ENCODE measurements around the gene PRPS1.

PRPS1 gene

DNA sequence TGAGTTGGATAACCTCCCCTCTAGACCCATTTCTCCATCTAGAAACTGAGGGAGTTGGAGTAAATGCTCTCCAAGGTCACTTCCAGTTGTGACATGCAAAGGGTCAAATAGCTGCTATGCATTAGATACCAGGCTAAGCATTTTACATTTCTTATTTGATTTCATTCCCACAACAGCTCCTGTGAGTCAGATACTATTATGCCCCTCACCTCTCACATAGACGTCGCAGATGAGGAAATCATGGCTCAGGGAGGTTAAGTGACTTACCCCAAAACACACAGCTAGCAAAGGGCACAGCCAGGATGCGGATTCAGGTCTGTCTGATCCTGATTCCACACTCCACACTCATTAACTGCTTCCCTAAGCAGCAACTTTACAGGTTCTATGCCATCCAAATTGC, 57.7 kb downstream of the PRPS1 start:
- peak overlapping the region; percentile 16 to 86 for H3K27ac ChIP-seq

DNA sequence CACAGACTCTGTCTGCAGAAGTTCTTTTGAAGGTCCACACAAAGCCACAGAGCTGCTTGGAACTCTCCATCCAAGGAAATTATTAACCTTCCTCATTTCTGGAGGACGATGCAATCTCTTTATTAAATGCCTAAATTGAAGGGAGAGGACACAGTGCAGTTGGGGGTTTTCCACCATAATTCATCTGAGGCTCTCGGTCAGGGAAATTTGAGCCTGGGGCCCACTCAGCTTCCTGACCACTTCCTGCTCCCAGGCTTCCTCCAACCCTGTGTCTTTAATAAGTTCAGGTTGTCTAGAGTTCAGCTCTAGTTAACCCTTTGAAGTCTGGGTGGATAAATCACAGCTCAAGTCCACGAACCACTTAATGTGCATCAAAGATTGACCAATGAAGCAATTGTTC, 58.5 kb downstream of the PRPS1 start:
- Histone ChIP-seq H3K4me3 (no peak overlapping the region), H3K27ac (peak overlapping the region in 1 of 2 donors; percentile 86)
- DNase-seq (ENCODE audit: low spot score): no peak
- TF ChIP-seq, protein P1, sequence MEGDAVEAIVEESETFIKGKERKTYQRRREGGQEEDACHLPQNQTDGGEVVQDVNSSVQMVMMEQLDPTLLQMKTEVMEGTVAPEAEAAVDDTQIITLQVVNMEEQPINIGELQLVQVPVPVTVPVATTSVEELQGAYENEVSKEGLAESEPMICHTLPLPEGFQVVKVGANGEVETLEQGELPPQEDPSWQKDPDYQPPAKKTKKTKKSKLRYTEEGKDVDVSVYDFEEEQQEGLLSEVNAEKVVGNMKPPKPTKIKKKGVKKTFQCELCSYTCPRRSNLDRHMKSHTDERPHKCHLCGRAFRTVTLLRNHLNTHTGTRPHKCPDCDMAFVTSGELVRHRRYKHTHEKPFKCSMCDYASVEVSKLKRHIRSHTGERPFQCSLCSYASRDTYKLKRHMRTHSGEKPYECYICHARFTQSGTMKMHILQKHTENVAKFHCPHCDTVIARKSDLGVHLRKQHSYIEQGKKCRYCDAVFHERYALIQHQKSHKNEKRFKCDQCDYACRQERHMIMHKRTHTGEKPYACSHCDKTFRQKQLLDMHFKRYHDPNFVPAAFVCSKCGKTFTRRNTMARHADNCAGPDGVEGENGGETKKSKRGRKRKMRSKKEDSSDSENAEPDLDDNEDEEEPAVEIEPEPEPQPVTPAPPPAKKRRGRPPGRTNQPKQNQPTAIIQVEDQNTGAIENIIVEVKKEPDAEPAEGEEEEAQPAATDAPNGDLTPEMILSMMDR (IDR thresholded peaks at IDR 0.05): no peak

More for the DNA sequence above, 57.7 kb downstream of the PRPS1 start:
- H3K4me3 ChIP-seq: no peak overlapping the region
- TF ChIP-seq, protein P1 (IDR thresholded peaks at IDR 0.05): no peak
- no peak for DNase-seq (ENCODE audit: low spot score)

DNA sequence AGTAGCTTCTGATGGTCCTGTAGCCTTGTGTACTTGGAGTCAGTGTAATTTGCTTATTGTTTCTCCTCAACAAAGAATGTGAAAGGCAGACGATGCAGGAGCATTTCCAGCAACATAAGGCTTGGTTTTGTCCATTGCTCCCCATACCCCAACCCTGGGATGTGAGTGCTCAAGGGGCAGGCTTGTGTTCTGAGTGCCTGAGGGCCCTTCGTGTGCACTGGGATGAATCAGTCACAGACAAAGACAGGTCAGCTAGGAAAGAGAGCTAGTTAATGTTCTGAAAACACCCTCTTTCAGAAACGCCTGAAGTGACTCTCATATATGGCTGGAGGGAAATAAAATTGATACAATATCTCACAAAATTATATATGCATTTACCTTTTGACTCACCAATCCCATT, 59.1 kb downstream of the PRPS1 start:
- no peak overlapping the region for H3K27ac ChIP-seq
- TF ChIP-seq, protein P1 (IDR thresholded peaks at IDR 0.05): no peak
- DNase-seq (ENCODE audit: low spot score): no peak

DNA sequence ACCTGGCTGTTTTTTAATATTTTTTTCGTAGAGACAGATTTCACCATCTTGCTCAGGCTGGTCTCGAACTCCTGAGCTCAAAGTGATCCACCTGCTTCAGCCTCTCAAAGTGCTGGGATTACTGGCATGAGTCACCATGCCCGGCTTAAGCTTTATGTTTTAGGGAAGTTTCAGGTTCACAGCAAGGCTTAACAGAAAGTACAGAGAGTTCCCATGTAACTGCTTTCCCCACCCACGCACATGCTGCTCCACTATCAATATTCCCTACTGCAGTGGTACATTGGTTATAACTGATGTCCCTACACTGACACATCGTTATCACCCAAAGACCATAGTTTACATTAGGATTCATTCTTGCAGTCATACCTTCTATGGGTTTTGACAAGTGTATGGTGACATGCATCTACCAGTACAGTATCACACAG, 62.7 kb downstream of the PRPS1 start:
- Histone ChIP-seq H3K4me3 (no peak overlapping the region), H3K27ac (no peak overlapping the region)
- TF ChIP-seq, protein P1 (IDR thresholded peaks at IDR 0.05): no peak
- no peak for DNase-seq (ENCODE audit: low spot score)

More for the DNA sequence above, 59.1 kb downstream of the PRPS1 start:
- no peak overlapping the region for H3K4me3 ChIP-seq

DNA sequence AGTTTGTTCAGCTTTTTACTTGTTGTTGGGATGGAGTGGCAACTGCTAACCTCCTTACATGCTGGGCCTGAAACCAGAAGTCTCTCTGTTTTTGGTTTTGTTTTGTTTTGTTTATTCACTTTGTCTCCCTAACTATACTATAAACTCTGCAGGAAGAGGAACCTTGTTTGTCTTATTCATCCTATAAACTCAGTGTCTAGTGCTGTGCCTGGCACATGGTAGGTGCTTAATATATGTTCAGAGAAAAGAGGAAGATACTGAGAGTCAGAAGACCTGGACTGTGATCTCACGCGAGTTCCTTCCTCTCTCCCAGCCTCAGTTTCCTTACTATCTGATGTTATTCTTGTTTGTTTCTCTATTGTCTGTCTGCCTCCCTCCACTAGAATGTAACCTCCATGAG, 71.3 kb downstream of the PRPS1 start:
- no peak for DNase-seq (ENCODE audit: low spot score)
- TF ChIP-seq, protein P1 (IDR thresholded peaks at IDR 0.05): no peak
- H3K4me3 ChIP-seq: no peak overlapping the region
- peak overlapping the region; percentile 56 to 75 for H3K27ac ChIP-seq

DNA sequence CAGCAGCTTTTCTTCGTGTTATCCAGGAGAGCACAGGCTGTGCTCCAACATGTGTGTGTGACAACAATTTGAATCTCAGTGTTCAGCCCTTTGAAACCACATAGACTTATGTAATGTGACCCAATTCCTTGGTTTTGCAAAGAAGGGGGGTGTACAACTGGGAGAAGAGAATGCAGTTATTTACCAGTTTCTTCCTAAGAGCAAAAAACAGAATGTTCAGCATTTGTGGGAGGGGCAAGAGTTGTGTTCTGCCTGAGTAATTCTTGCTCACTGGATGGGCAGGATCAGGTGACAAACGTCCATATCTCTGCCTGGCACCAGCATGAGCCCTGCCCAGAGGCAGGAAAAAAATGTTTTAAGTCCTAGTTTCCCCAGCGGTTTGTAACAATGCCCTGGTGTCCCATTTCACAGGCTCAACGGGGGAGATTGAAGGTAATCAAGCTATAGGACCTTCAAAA, 72.0 kb downstream of the PRPS1 start:
- peak overlapping the region; percentile 56 to 75 for H3K27ac ChIP-seq
- peak overlapping the region; percentile 4 for H3K4me3 ChIP-seq
- DNase-seq (ENCODE audit: low spot score): peak; percentile 79
- TF ChIP-seq, protein P1 (IDR thresholded peaks at IDR 0.05): no peak
